ENCODE measurements around the gene TMEM101. TPM values are rescaled to one million over a fixed set of nuclear protein-coding genes. Genes with fewer than 3 reads are reported as not detected.

The TMEM101 gene
- total and polyA plus RNA-seq, 2 experiments from 2014 or later: 33.4 to 41.0 TPM

DNA sequence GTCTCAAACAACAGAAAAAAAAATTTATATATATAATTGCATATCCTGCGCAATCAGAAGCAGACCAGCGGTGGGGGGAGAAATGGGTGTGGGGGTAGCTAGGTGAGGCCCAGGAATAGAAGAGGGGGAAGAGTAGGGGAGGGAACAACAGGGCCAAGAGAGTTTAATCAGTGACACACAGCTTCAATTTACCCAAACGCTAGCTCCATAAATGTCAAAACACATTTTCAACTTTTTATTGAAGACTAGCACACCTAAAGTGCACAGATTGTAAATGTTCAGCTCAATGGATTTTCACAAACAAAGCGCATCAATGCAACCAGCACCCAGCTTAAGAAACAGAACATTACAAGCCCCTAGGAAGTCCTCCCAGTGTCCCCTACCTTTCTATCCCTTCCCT lies 35.1 kb downstream of the TMEM101 start:
- Histone ChIP-seq H3K27me3 (peaks cover 73% of the 10 kb centered on the region), H3K4me2 (no peak overlapping the region), H3K36me3 (replicated peaks; ENCODE audit: insufficient read depth, low read depth) (no peaks in the 10 kb centered on the region), H4K20me1 (ENCODE audit: insufficient read depth, poor library complexity, severe bottlenecking) (no peaks in the 10 kb centered on the region), H2AFZ (no peak overlapping the region), H3K9me3 (ENCODE audit: low read depth) (no peaks in the 10 kb centered on the region), H3K4me3 (no peak overlapping the region), H3K4me1 (ENCODE audit: insufficient read depth) (peaks cover 12% of the 10 kb centered on the region), H3K79me2 (no peaks in the 10 kb centered on the region), H3K9me2 (replicated peaks; ENCODE audit: insufficient read depth) (no peaks in the 10 kb centered on the region), H3K27ac (no peak overlapping the region)
- no peak for TF ChIP-seq CTCF (IDR thresholded peaks at IDR 0.05; ENCODE audit: poor library complexity)
- TF ChIP-seq EZH2phosphoT487 (IDR thresholded peaks at IDR 0.05; ENCODE audit: low read depth, severe bottlenecking, unreplicated experiment): no peak
- TF ChIP-seq EZH2 (IDR thresholded peaks at IDR 0.05; ENCODE audit: borderline replicate concordance): no peak
- no peak for DNase-seq (ENCODE audit: low spot score)
- 66% methylated on average over 4 of the region's 4 CpGs for WGBS (ENCODE audit: low lambda C conversion rate, missing lambda C conversion rate)

- WGBS (ENCODE audit: low lambda C conversion rate, missing lambda C conversion rate): 73% methylated on average over 7 of the region's 7 CpGs
- TF ChIP-seq EZH2phosphoT487 (IDR thresholded peaks at IDR 0.05; ENCODE audit: low read depth, severe bottlenecking, unreplicated experiment) (no peak), EZH2 (IDR thresholded peaks at IDR 0.05; ENCODE audit: borderline replicate concordance) (no peak), CTCF (IDR thresholded peaks at IDR 0.05; ENCODE audit: poor library complexity) (no peak)
- no peak overlapping the region for H2AFZ ChIP-seq
- no peak overlapping the region for H3K4me2 ChIP-seq
- H3K27ac ChIP-seq: no peak overlapping the region
- no peaks in the 10 kb centered on the region for H3K36me3 ChIP-seq (replicated peaks; ENCODE audit: insufficient read depth, low read depth)
- H3K4me3 ChIP-seq: no peak overlapping the region
- no peaks in the 10 kb centered on the region for H3K9me2 ChIP-seq (replicated peaks; ENCODE audit: insufficient read depth)
- H3K4me1 ChIP-seq (ENCODE audit: insufficient read depth): peaks cover 10% of the 10 kb centered on the region
- H3K79me2 ChIP-seq: no peaks in the 10 kb centered on the region
- DNase-seq (ENCODE audit: low spot score): no peak
- H4K20me1 ChIP-seq (ENCODE audit: insufficient read depth, poor library complexity, severe bottlenecking): no peaks in the 10 kb centered on the region
- peaks cover 73% of the 10 kb centered on the region for H3K27me3 ChIP-seq
- no peaks in the 10 kb centered on the region for H3K9me3 ChIP-seq (ENCODE audit: low read depth)
Observed at GRCh38 chr17:43979011-43979410, 35.8 kb downstream of the TMEM101 start.

- Histone ChIP-seq H3K36me3 (replicated peaks; ENCODE audit: insufficient read depth, low read depth) (no peaks in the 10 kb centered on the region), H2AFZ (no peak overlapping the region), H3K27me3 (peaks cover 67% of the 10 kb centered on the region), H3K9me3 (ENCODE audit: low read depth) (no peaks in the 10 kb centered on the region), H3K79me2 (no peaks in the 10 kb centered on the region), H3K4me1 (ENCODE audit: insufficient read depth) (peaks cover 2% of the 10 kb centered on the region), H4K20me1 (ENCODE audit: insufficient read depth, poor library complexity, severe bottlenecking) (no peaks in the 10 kb centered on the region), H3K4me2 (no peak overlapping the region), H3K4me3 (no peak overlapping the region), H3K9me2 (replicated peaks; ENCODE audit: insufficient read depth) (no peaks in the 10 kb centered on the region), H3K27ac (no peak overlapping the region)
- TF ChIP-seq EZH2phosphoT487 (IDR thresholded peaks at IDR 0.05; ENCODE audit: low read depth, severe bottlenecking, unreplicated experiment) (no peak), CTCF (IDR thresholded peaks at IDR 0.05; ENCODE audit: poor library complexity) (no peak), EZH2 (IDR thresholded peaks at IDR 0.05; ENCODE audit: borderline replicate concordance) (no peak)
- 95% methylated on average over 2 of the region's 2 CpGs for WGBS (ENCODE audit: low lambda C conversion rate, missing lambda C conversion rate)
- DNase-seq (ENCODE audit: low spot score): no peak
Observed at GRCh38 chr17:43978078-43978477, 36.7 kb downstream of the TMEM101 start.

All from hepatocyte (in vitro differentiated cells).